HT1080 (cell line): ENCODE results near the gene IKZF2. TPM values are rescaled to one million over a fixed set of nuclear protein-coding genes. Genes with fewer than 3 reads are reported as not detected.

Experiments
- DNase-seq: peaks from one replicate; pipeline ENCODE4 v3.0.0-alpha.2; 2015; ENCODE audit warnings: low read depth
- total RNA-seq: library from RNA; depleted of rRNA; stranded (reverse); fragments of >200 nt; shearing (Covaris generic); gene quantifications from 2 replicates; pipeline ENCODE4 v1.2.3, GENCODE V29; 2014; rRNA removed

Gene IKZF2
- total RNA-seq, 1 experiment from 2014 or later, result 1.6 TPM

- no peak for DNase-seq
Measured at GRCh38 chr2:212959471-212960117, 191.8 kb downstream of the IKZF2 start.

- DNase-seq, result peak; percentile 21
Measured at GRCh38 chr2:212958757-212959295, 192.6 kb downstream of the IKZF2 start.

GRCh38 chr2:212958133-212958532 lies 193.3 kb downstream of the IKZF2 start:
- no peak for DNase-seq

GRCh38 chr2:212957624-212958023 lies 193.8 kb downstream of the IKZF2 start:
- no peak for DNase-seq

- DNase-seq, result no peak
Measured at GRCh38 chr2:212956665-212957607, 194.5 kb downstream of the IKZF2 start.

DNA sequence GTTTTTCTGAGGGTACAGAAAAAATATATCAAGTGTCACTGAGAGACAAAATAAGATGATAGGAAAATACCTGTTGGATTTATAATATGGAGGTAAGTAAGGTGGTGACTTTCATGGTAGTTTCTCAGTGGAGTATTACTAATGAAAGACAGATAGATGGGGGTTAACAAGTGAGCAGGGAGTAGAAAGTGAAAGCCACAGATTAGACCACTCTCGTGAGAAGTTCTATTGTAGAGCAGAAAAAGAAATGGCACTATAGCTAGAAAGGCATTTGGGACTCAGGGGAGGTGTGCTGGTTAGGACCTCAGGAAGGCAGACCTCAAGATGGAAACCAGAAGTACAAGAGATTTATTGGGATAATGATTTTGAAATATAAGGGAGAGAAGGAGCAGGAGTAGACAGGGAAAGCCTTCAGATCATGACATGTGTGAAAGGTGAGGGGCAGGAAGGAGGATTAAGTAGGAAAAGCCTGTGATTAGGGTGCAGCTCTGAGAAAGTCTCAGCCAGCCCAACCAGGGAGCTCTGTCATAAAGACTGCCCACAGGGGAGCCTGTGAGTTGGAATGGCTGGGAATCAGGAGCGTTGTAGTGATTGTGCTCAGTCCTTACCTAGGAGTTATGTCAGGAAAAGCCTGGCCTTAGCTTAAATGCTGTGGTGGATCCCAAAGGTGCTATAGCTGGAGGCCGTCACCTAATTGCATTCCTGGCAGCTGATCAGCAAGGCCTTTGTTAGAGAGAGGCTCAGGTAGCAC lies 198.1 kb downstream of the IKZF2 start:
- no peak for DNase-seq

DNA sequence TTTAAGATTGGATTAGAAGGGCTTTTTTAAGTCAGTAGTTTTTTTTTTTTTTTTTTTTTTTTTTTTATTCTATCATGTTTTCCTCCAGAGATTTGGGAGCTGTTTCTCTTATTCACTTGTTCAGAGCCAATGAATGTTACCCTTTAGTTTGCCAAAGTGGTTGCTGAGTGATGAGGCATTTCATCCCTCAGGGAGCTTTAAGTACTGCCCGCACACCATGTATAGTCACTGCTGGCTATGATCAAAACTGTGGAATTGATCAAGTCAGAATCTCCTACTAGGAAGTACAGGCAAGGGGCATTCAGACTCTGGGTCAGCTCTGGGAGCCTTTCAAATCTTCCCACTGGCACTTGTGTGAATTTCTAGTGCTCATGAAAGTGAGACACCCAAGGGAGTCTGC lies 201.6 kb downstream of the IKZF2 start:
- no peak for DNase-seq

Other genes starting within 250 kb of the IKZF2 start
- 11.8 and 15.4 TPM in 2 replicates for gene SPAG16, start 132.9 kb upstream of the IKZF2 start, total RNA-seq